HG03095 (cell line): ENCODE measurements around the gene SYNE2.
"Not testable (repeated sequence)": the region's sequence is repeated elsewhere in the genome, so short reads cannot be mapped to it uniquely, and the experiment has no call there.

Experiments used
- ATAC-seq: cut with Tn5 transposase; IDR thresholded peaks from one replicate; pipeline ENCODE4 v1.9.1; 2021; ENCODE audit warnings: moderate library complexity; ENCODE audit not compliant: unreplicated experiment

The SYNE2 gene

GRCh38 chr14:64186231-64187129 lies 333.7 kb downstream of the SYNE2 start:
- ATAC-seq = no peak

GRCh38 chr14:64187331-64187730 lies 334.5 kb downstream of the SYNE2 start:
- ATAC-seq = no peak

- ATAC-seq = no peak
These were observed 338.2 kb downstream of the SYNE2 start for GRCh38 chr14:64190974-64191502.

- ATAC-seq = no peak
These were observed 339.0 kb downstream of the SYNE2 start for GRCh38 chr14:64191756-64192155.

- ATAC-seq = no peak
These were observed 341.0 kb downstream of the SYNE2 start for GRCh38 chr14:64193821-64194220.

- ATAC-seq = no peak
These were observed 341.6 kb downstream of the SYNE2 start for GRCh38 chr14:64194404-64194803.

- ATAC-seq = no peak
These were observed 342.4 kb downstream of the SYNE2 start for GRCh38 chr14:64195199-64195598.

- no peak for ATAC-seq
These were observed 343.3 kb downstream of the SYNE2 start for GRCh38 chr14:64196056-64196455.

GRCh38 chr14:64196814-64197411 lies 344.1 kb downstream of the SYNE2 start:
- no peak for ATAC-seq

- ATAC-seq = no peak
These were observed 345.2 kb downstream of the SYNE2 start for GRCh38 chr14:64197996-64198395.

- no peak for ATAC-seq
These were observed 345.7 kb downstream of the SYNE2 start for GRCh38 chr14:64198486-64198885.

GRCh38 chr14:64200170-64200569 lies 347.4 kb downstream of the SYNE2 start:
- ATAC-seq = no peak

GRCh38 chr14:64201296-64201695 lies 348.5 kb downstream of the SYNE2 start:
- no peak for ATAC-seq

- ATAC-seq = no peak
These were observed 349.2 kb downstream of the SYNE2 start for GRCh38 chr14:64201921-64202545.

GRCh38 chr14:64202716-64203115 lies 349.9 kb downstream of the SYNE2 start:
- ATAC-seq = no peak

- ATAC-seq = no peak
These were observed 350.7 kb downstream of the SYNE2 start for GRCh38 chr14:64203366-64204006.

- no peak for ATAC-seq
These were observed 355.5 kb downstream of the SYNE2 start for GRCh38 chr14:64208261-64208660.

GRCh38 chr14:64208981-64209380 lies 356.2 kb downstream of the SYNE2 start:
- ATAC-seq = no peak

GRCh38 chr14:64209444-64210131 lies 356.8 kb downstream of the SYNE2 start:
- ATAC-seq = no peak

- ATAC-seq = no peak
These were observed 357.4 kb downstream of the SYNE2 start for GRCh38 chr14:64210216-64210615.

- not testable (repeated sequence) for ATAC-seq
These were observed 358.1 kb downstream of the SYNE2 start for GRCh38 chr14:64210912-64211311.
